Measurements from ENCODE around the gene OBSCN. TPM values are rescaled to one million over a fixed set of nuclear protein-coding genes. Genes with fewer than 3 reads are reported as not detected.

OBSCN gene
- total and polyA plus RNA-seq, 2 of the 4 experiments (the other 2 are of a cell fraction) = 4.1 to 9.5 TPM

GRCh38 chr1:228376262-228376628 lies 168.4 kb downstream of the OBSCN start:
- Histone ChIP-seq H2BK5ac (ENCODE audit: low read depth, low read length, poor library complexity, severe bottlenecking) (no peak overlapping the region), H3K56ac (ENCODE audit: extremely low read depth, insufficient read depth, low read length) (no peak overlapping the region), H3K27ac (ENCODE audit: insufficient read depth, low read length) (no peak overlapping the region), H3K23ac (ENCODE audit: low read depth, low read length) (no peak overlapping the region), H4K91ac (ENCODE audit: insufficient read depth, low read depth, low read length) (no peak overlapping the region), H3K4me1 (ENCODE audit: control insufficient read depth, insufficient read depth, low read length) (peaks cover 18% of the 10 kb centered on the region; the same call in 1 of the 2 replicates), H2BK120ac (ENCODE audit: low read depth, low read length) (no peak overlapping the region), H2AK5ac (ENCODE audit: low read depth, low read length) (no peak overlapping the region; the same call in 1 of the 2 replicates), H2AFZ (replicated peaks; ENCODE audit: low read length, poor library complexity) (no peak overlapping the region), H4K8ac (ENCODE audit: low read depth in 2 of 2, low read length in 2 of 2) (no peak overlapping the region), H3K79me1 (ENCODE audit: low read depth in 1 of 2, low read length in 2 of 2) (no peaks in the 10 kb centered on the region), H2BK20ac (ENCODE audit: low read depth, low read length) (no peak overlapping the region), H4K20me1 (ENCODE audit: insufficient read depth, low read length) (no peaks in the 10 kb centered on the region), H3K4me2 (ENCODE audit: low read depth, low read length) (no peak overlapping the region), H3K4me3 (ENCODE audit: insufficient read depth, low read depth, low read length) (no peak overlapping the region), H3K27me3 (ENCODE audit: control insufficient read depth, insufficient read depth, low read length) (no peaks in the 10 kb centered on the region), H3K4ac (ENCODE audit: low read depth, low read length) (no peak overlapping the region), H2AK9ac (replicated peaks; ENCODE audit: low read depth, low read length, poor library complexity) (no peak overlapping the region), H3K9me1 (ENCODE audit: insufficient read depth, low read length) (peaks cover 8% of the 10 kb centered on the region; the same call in 1 of the 2 replicates), H3K18ac (ENCODE audit: low read depth, low read length) (no peak overlapping the region), H4K5ac (ENCODE audit: low read depth, low read length) (no peak overlapping the region), H3K14ac (replicated peaks; ENCODE audit: low read depth, low read length) (no peak overlapping the region), H3K9me3 (ENCODE audit: control insufficient read depth, insufficient read depth, low read length) (no peaks in the 10 kb centered on the region; the same call in 1 of the 2 replicates), H2BK15ac (ENCODE audit: low read depth, low read length) (no peak overlapping the region), H3K36me3 (ENCODE audit: control insufficient read depth, insufficient read depth, low read length) (peaks cover 3% of the 10 kb centered on the region; the same call in 1 of the 2 replicates), H3K9ac (ENCODE audit: low read depth, low read length) (no peak overlapping the region)
- no peak for DNase-seq
- dilution Hi-C loops (cut with HindIII; ENCODE audit: low sequenced_read_pairs, unreplicated experiment) = no loop called here
- POLR2A ChIA-PET (ENCODE audit: unreplicated experiment) = no interaction called here
- in situ Hi-C loops (cut with MboI; ENCODE audit: low sequenced_read_pairs) = no loop called here
- intact Hi-C loops (cut with micrococcal nuclease) = loop anchor here (5.0 kb wide), 2 partner anchors 81 to 149 kb away; a partner anchor contains a TSS
- no peak for ATAC-seq (ENCODE audit: low read depth)
- TF ChIP-seq, protein P1, sequence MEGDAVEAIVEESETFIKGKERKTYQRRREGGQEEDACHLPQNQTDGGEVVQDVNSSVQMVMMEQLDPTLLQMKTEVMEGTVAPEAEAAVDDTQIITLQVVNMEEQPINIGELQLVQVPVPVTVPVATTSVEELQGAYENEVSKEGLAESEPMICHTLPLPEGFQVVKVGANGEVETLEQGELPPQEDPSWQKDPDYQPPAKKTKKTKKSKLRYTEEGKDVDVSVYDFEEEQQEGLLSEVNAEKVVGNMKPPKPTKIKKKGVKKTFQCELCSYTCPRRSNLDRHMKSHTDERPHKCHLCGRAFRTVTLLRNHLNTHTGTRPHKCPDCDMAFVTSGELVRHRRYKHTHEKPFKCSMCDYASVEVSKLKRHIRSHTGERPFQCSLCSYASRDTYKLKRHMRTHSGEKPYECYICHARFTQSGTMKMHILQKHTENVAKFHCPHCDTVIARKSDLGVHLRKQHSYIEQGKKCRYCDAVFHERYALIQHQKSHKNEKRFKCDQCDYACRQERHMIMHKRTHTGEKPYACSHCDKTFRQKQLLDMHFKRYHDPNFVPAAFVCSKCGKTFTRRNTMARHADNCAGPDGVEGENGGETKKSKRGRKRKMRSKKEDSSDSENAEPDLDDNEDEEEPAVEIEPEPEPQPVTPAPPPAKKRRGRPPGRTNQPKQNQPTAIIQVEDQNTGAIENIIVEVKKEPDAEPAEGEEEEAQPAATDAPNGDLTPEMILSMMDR (conservative IDR thresholded peaks at IDR 0.05; ENCODE audit: low read depth, low read length) = no peak
- TF ChIP-seq CEBPB (IDR thresholded peaks at IDR 0.05; ENCODE audit: low read depth, low read length) (no peak), RCOR1 (IDR thresholded peaks at IDR 0.05; ENCODE audit: insufficient replicate concordance, low read length) (no peak), RFX5 (IDR thresholded peaks at IDR 0.05; ENCODE audit: low read depth, low read length) (no peak), RAD21 (IDR thresholded peaks at IDR 0.05; ENCODE audit: low read length) (no peak), MAFK (IDR thresholded peaks at IDR 0.05; ENCODE audit: low read depth, low read length) (no peak), NFE2L2 (IDR thresholded peaks at IDR 0.05; ENCODE audit: low read depth, low read length) (no peak), USF2 (IDR thresholded peaks at IDR 0.05; ENCODE audit: low read depth, low read length) (no peak), ELK1 (IDR thresholded peaks at IDR 0.05; ENCODE audit: borderline replicate concordance, low read depth, low read length) (no peak), CHD1 (IDR thresholded peaks at IDR 0.05; ENCODE audit: low read depth, low read length) (no peak), SMC3 (IDR thresholded peaks at IDR 0.05; ENCODE audit: low read depth, low read length) (no peak), BHLHE40 (IDR thresholded peaks at IDR 0.05; ENCODE audit: low read depth, low read length) (no peak), FOS (IDR thresholded peaks at IDR 0.05; ENCODE audit: low read depth, low read length) (no peak)
- no TSS peak for BruUV-seq (replicated peaks)
- CTCF ChIA-PET = no interaction called here
- WGBS, 2 experiments (ENCODE audit: extremely low coverage in 2 of 2, insufficient read length in 1 of 2) = no CpG with 5 or more reads among the region's 3 CpGs
